A549 (cell line): ENCODE results near the gene KDM6A. TPM values are rescaled to one million over a fixed set of nuclear protein-coding genes. Genes with fewer than 3 reads are reported as not detected.
"Not testable (repeated sequence)": the region's sequence is repeated elsewhere in the genome, so short reads cannot be mapped to it uniquely, and the experiment has no call there.

Experiments used
- ATAC-seq, 2 experiments: fragments of 200-7000 bp in 1 of 2; fragments of >200 bp in 1 of 2; cut with Nextera tagmentation in 1 of 2; cut with Tn5 transposase in 1 of 2; 3 replicates each; pipeline versions ENCODE4 v1.8.0 to v1.9.1; 2018 to 2020; ENCODE audit warnings: mild to moderate bottlenecking in 1 of 2, moderate library complexity in 1 of 2
- CTCF ChIA-PET: fragments of 300-600 bp; sonication (Branson Sonifier 250); formaldehyde crosslinking; extraction: SDS; loops from one replicate; lab custom pipeline; 2021; ENCODE audit warnings: antibody characterized with exemption, inconsistent platforms; lab: Yijun Ruan, JAX
- POLR2A ChIA-PET: fragments of 350-600 bp; formaldehyde crosslinking; extraction: SDS; loops from one replicate; lab custom pipeline; 2021; ENCODE audit warnings: antibody characterized with exemption, inconsistent platforms; lab: Yijun Ruan, JAX
- DNase-seq, 2 experiments: peaks; one replicate each; pipeline versions ENCODE4 v3.0.0 to v3.0.0-alpha.2; 2011 to 2016; ENCODE audit warnings: low read depth in 1 of 2, low spot score in 1 of 2
- FAIRE-seq: peaks from 2 replicates; lab custom pipeline; 2011; peaks lifted over from hg19 to GRCh38; lab: Jason Lieb, UNC
- H3K27ac ChIP-seq, 2 experiments: fragments of >200 bp; sonication (Bioruptor Twin); formaldehyde crosslinking; 3 replicates each; pipeline ENCODE4 v1.5.1; 2016 to 2017
- H3K4me1 ChIP-seq: fragments of >200 bp; sonication (Bioruptor Twin); formaldehyde crosslinking; 3 replicates; pipeline ENCODE4 v1.6.1; 2016
- H3K4me2 ChIP-seq: fragments of >200 bp; sonication (Bioruptor Twin); formaldehyde crosslinking; 3 replicates; pipeline ENCODE4 v1.6.1; 2016
- H3K4me3 ChIP-seq: fragments of >200 bp; sonication (Bioruptor Twin); formaldehyde crosslinking; 3 replicates; pipeline ENCODE4 v1.5.1; 2016
- H3K9me3 ChIP-seq: fragments of >200 bp; sonication (Bioruptor Twin); formaldehyde crosslinking; 3 replicates; pipeline ENCODE4 v1.6.1; 2016
- BCL3 ChIP-seq: fragments of >200 bp; sonication (Bioruptor Twin); formaldehyde crosslinking; IDR thresholded peaks from 3 replicates; pipeline ENCODE4 v1.6.1; 2016
- CEBPB ChIP-seq, 2 experiments: fragments of >200 bp in 1 of 2; sonication (Bioruptor Twin) in 1 of 2; formaldehyde crosslinking in 1 of 2; IDR thresholded peaks; 2 replicates each; pipeline ENCODE4 v1.6.1; 2012 to 2016
- CHD4 ChIP-seq: fragments of 200-600 bp; sonication (generic); IDR thresholded peaks from 2 replicates; pipeline ENCODE4 v1.6.1; 2016; ENCODE audit warnings: antibody characterized with exemption, mild to moderate bottlenecking, borderline replicate concordance
- E2F6 ChIP-seq: IDR thresholded peaks from 2 replicates; pipeline ENCODE4 v1.6.1; 2012; ENCODE audit warnings: low read depth, borderline replicate concordance
- EHF ChIP-seq: fragments of 250-450 bp; sonication (Bioruptor Pico); IDR thresholded peaks from 2 replicates; pipeline ENCODE4 v1.5.0; 2020; ENCODE audit warnings: mild to moderate bottlenecking
- EP300 ChIP-seq, 2 experiments: fragments of >200 bp; sonication (Bioruptor Twin); formaldehyde crosslinking; IDR thresholded peaks; 2 replicates in 1 of 2; 3 replicates in 1 of 2; pipeline ENCODE4 v1.6.1; 2016 to 2017
- ESRRA ChIP-seq: fragments of 150-350 bp; IDR thresholded peaks from 2 replicates; pipeline ENCODE4 v1.6.1; 2014; ENCODE audit warnings: mild to moderate bottlenecking, low read length, borderline replicate concordance
- FOSB ChIP-seq: fragments of 250-450 bp; sonication (Bioruptor Pico); IDR thresholded peaks from 2 replicates; pipeline ENCODE4 v1.5.0; 2020; ENCODE audit warnings: mild to moderate bottlenecking, moderate library complexity
- HES2 ChIP-seq: fragments of >200 bp; sonication (Bioruptor Twin); formaldehyde crosslinking; IDR thresholded peaks from 2 replicates; pipeline ENCODE4 v1.6.1; 2016
- HMGXB4 ChIP-seq: fragments of 250-450 bp; sonication (Bioruptor Pico); IDR thresholded peaks from 2 replicates; pipeline ENCODE4 v1.5.0; 2021; ENCODE audit warnings: mild to moderate bottlenecking, moderate library complexity, borderline replicate concordance
- HOXB13 ChIP-seq: fragments of 250-450 bp; sonication (Bioruptor Pico); IDR thresholded peaks from 2 replicates; pipeline ENCODE4 v1.5.0; 2020; ENCODE audit warnings: low read depth, mild to moderate bottlenecking, moderate library complexity
- JUN ChIP-seq, 2 experiments: fragments of >200 bp; sonication (Bioruptor Twin); formaldehyde crosslinking; IDR thresholded peaks; 2 replicates in 1 of 2; 3 replicates in 1 of 2; pipeline ENCODE4 v1.6.1; 2016 to 2017
- JUNB ChIP-seq: fragments of >200 bp; sonication (Bioruptor Twin); formaldehyde crosslinking; IDR thresholded peaks from 2 replicates; pipeline ENCODE4 v1.6.1; 2016
- KDM1A ChIP-seq: fragments of 200-600 bp; sonication (generic); IDR thresholded peaks from 2 replicates; pipeline ENCODE4 v1.6.1; 2016; ENCODE audit warnings: low read depth, mild to moderate bottlenecking
- KDM5A ChIP-seq: fragments of 200-600 bp; sonication (generic); IDR thresholded peaks from 2 replicates; pipeline ENCODE4 v1.6.1; 2016; ENCODE audit warnings: antibody characterized with exemption, mild to moderate bottlenecking
- MAFK ChIP-seq: fragments of 450-650 bp; IDR thresholded peaks from 2 replicates; pipeline ENCODE4 v1.6.1; 2014; ENCODE audit not compliant: partially characterized antibody
- MAX ChIP-seq: IDR thresholded peaks from 2 replicates; pipeline ENCODE4 v1.6.1; 2012
- NFE2L2 ChIP-seq: fragments of 150-350 bp; conservative IDR thresholded peaks from 2 replicates; pipeline ENCODE4 v1.6.1; 2014; ENCODE audit warnings: low read length
- PHF8 ChIP-seq: fragments of 200-600 bp; sonication (generic); IDR thresholded peaks from 2 replicates; pipeline ENCODE4 v1.6.1; 2016; ENCODE audit warnings: low read depth, mild to moderate bottlenecking, antibody characterized with exemption, moderate library complexity, borderline replicate concordance
- POLR2AphosphoS2 ChIP-seq: conservative IDR thresholded peaks from 2 replicates; pipeline ENCODE4 v1.6.1; 2012; ENCODE audit warnings: low read length, improper control_type of control experiment, inconsistent platforms
- RNF2 ChIP-seq: fragments of 200-600 bp; sonication (generic); IDR thresholded peaks from 2 replicates; pipeline ENCODE4 v1.6.1; 2016; ENCODE audit warnings: low read depth, mild to moderate bottlenecking, antibody characterized with exemption, moderate library complexity, borderline replicate concordance
- TP53 ChIP-seq: fragments of 250-450 bp; sonication (Bioruptor Pico); IDR thresholded peaks from 2 replicates; pipeline ENCODE4 v1.5.0; 2021; ENCODE audit warnings: mild to moderate bottlenecking, moderate library complexity
- USF2 ChIP-seq: fragments of 450-650 bp; IDR thresholded peaks from 2 replicates; pipeline ENCODE4 v1.6.1; 2014; ENCODE audit warnings: antibody characterized with exemption
- WGBS: methylation state at CpG from one replicate; pipeline ENCODE4 v1.1.6; 2017; ENCODE audit errors: missing lambda C conversion rate; 5-methylcytosine and 5-hydroxymethylcytosine counted together
- polyA plus RNA-seq, 4 experiments: library from polyadenylated mRNA; depleted of rRNA in 3 of 4; stranded (reverse); fragments of >200 nt; fragmentation: RNase III in 1 of 4; extraction: RNeasy Plus Mini Kit Qiagen cat#74134 plus additional on column Dnase treatment in 1 of 4; gene quantifications; 2 replicates in 3 of 4; 3 replicates in 1 of 4; pipeline ENCODE4 v1.2.3, GENCODE V29; 2011 to 2017

Gene KDM6A
- polyA plus RNA-seq, 2 of the 4 experiments (the other 2 are of a cell fraction): 9.3 to 18.4 TPM

GRCh38 chrX:45046417-45046816 lies 173.4 kb downstream of the KDM6A start:
- Histone ChIP-seq H3K9me3 (no peaks in the 10 kb centered on the region), H3K27ac (no peak overlapping the region), H3K4me1 (no peaks in the 10 kb centered on the region), H3K4me3 (no peak overlapping the region), H3K4me2 (no peak overlapping the region)
- DNase-seq (no peak), ATAC-seq (no peak), FAIRE-seq (no peak)
- CTCF ChIA-PET: no interaction called here
- TF ChIP-seq USF2 (no peak), MAFK (peak; percentile 19)
- POLR2A ChIA-PET: no interaction called here
- WGBS: 81% methylated on average over 1 of the region's 1 CpG

GRCh38 chrX:45050558-45050957 lies 177.6 kb downstream of the KDM6A start:
- no peak for TF ChIP-seq HMGXB4
- TF ChIP-seq KDM5A: no peak
- no peak for TF ChIP-seq TP53 (CRISPR knock-in tag)
- no peak for TF ChIP-seq FOSB (CRISPR knock-in tag)
- TF ChIP-seq CEBPB (IDR thresholded peaks at IDR 0.05): no peak
- no peak for TF ChIP-seq CHD4
- POLR2A ChIA-PET: no interaction called here
- CTCF ChIA-PET: no interaction called here
- Histone ChIP-seq H3K27ac (no peak overlapping the region), H3K4me1 (no peaks in the 10 kb centered on the region), H3K4me3 (no peak overlapping the region), H3K9me3 (no peaks in the 10 kb centered on the region), H3K4me2 (no peak overlapping the region)
- DNase-seq (no peak), FAIRE-seq (no peak), ATAC-seq (no peak)

GRCh38 chrX:45056428-45057145 lies 183.6 kb downstream of the KDM6A start:
- WGBS: 90% methylated on average over 2 of the region's 2 CpGs
- ChIA-PET CTCF (no interaction called here), POLR2A (no interaction called here)
- Histone ChIP-seq H3K4me3 (no peak overlapping the region), H3K27ac (no peak overlapping the region), H3K9me3 (no peaks in the 10 kb centered on the region), H3K4me2 (no peak overlapping the region), H3K4me1 (no peaks in the 10 kb centered on the region)
- FAIRE-seq: no peak
- no peak for ATAC-seq
- no peak for DNase-seq
- TF ChIP-seq EHF (CRISPR knock-in tag): no peak
- TF ChIP-seq E2F6: no peak
- no peak for TF ChIP-seq JUN (IDR thresholded peaks at IDR 0.05)
- TF ChIP-seq USF2: no peak
- no peak for TF ChIP-seq HES2
- TF ChIP-seq HOXB13: no peak
- TF ChIP-seq JUNB: no peak
- TF ChIP-seq NFE2L2: no peak
- no peak for TF ChIP-seq PHF8
- TF ChIP-seq KDM1A: no peak
- no peak for TF ChIP-seq BCL3
- TF ChIP-seq EP300 (IDR thresholded peaks at IDR 0.05): no peak
- no peak for TF ChIP-seq RNF2
- no peak for TF ChIP-seq ESRRA
- TF ChIP-seq POLR2AphosphoS2: no peak
- TF ChIP-seq MAX: no peak
- TF ChIP-seq, all 56 proteins: peak for 0

GRCh38 chrX:45059906-45060305 lies 186.9 kb downstream of the KDM6A start:
- ATAC-seq, POLR2A ChIA-PET, H3K4me3 ChIP-seq, H3K27ac ChIP-seq, H3K4me1 ChIP-seq, H3K4me2 ChIP-seq, DNase-seq, H3K9me3 ChIP-seq: not testable (repeated sequence)
- peak; percentile 88 for FAIRE-seq
- CTCF ChIA-PET: interaction anchor here (1.3 kb wide), 1 partner anchor 10 kb away, joined by 6 read pairs; no protein-coding TSS in a partner anchor
- 100% methylated on average over 1 of the region's 2 CpGs for WGBS
